GM21737 (cell line): ENCODE data around the gene APOC3.

Source experiments
- ATAC-seq: cut with Tn5 transposase; IDR thresholded peaks from one replicate; pipeline ENCODE4 v1.9.1; 2021; ENCODE audit warnings: mild to moderate bottlenecking, moderate library complexity; ENCODE audit not compliant: unreplicated experiment

Gene APOC3

GRCh38 chr11:116843661-116844060 lies 14.0 kb downstream of the APOC3 start:
- no peak for ATAC-seq

GRCh38 chr11:116844722-116845121 lies 15.0 kb downstream of the APOC3 start:
- no peak for ATAC-seq

GRCh38 chr11:116847612-116848011 lies 17.9 kb downstream of the APOC3 start:
- no peak for ATAC-seq

GRCh38 chr11:116849060-116849459 lies 19.4 kb downstream of the APOC3 start:
- no peak for ATAC-seq

GRCh38 chr11:116849486-116849885 lies 19.8 kb downstream of the APOC3 start:
- ATAC-seq, result no peak

- no peak for ATAC-seq
These were observed 21.9 kb downstream of the APOC3 start for GRCh38 chr11:116851626-116852025.

- no peak for ATAC-seq
These were observed 22.7 kb downstream of the APOC3 start for GRCh38 chr11:116852261-116853031.

- peak; percentile 84 for ATAC-seq
These were observed 23.9 kb downstream of the APOC3 start for GRCh38 chr11:116853461-116854073.

GRCh38 chr11:116855413-116855812 lies 25.7 kb downstream of the APOC3 start:
- no peak for ATAC-seq

- ATAC-seq, result no peak
These were observed 26.7 kb downstream of the APOC3 start for GRCh38 chr11:116856423-116856822.

GRCh38 chr11:116857316-116857715 lies 27.6 kb downstream of the APOC3 start:
- ATAC-seq, result no peak

GRCh38 chr11:116857936-116858335 lies 28.2 kb downstream of the APOC3 start:
- no peak for ATAC-seq

- ATAC-seq, result no peak
These were observed 29.5 kb downstream of the APOC3 start for GRCh38 chr11:116859175-116859574.

- ATAC-seq, result no peak
These were observed 30.6 kb downstream of the APOC3 start for GRCh38 chr11:116860303-116860702.

GRCh38 chr11:116861539-116861938 lies 31.8 kb downstream of the APOC3 start:
- no peak for ATAC-seq

GRCh38 chr11:116862185-116862584 lies 32.5 kb downstream of the APOC3 start:
- ATAC-seq, result no peak

GRCh38 chr11:116862951-116863350 lies 33.2 kb downstream of the APOC3 start:
- no peak for ATAC-seq

- no peak for ATAC-seq
These were observed 34.8 kb downstream of the APOC3 start for GRCh38 chr11:116864531-116864930.

GRCh38 chr11:116865696-116866095 lies 36.0 kb downstream of the APOC3 start:
- ATAC-seq, result no peak

GRCh38 chr11:116866804-116867455 lies 37.2 kb downstream of the APOC3 start:
- ATAC-seq, result no peak

- ATAC-seq, result no peak
These were observed 37.9 kb downstream of the APOC3 start for GRCh38 chr11:116867619-116868018.

- ATAC-seq, result no peak
These were observed 38.4 kb downstream of the APOC3 start for GRCh38 chr11:116868066-116868465.
